ENCODE measurements around the gene FXYD6. TPM values are rescaled to one million over a fixed set of nuclear protein-coding genes. Genes with fewer than 3 reads are reported as not detected.

FXYD6 gene
- total and polyA plus RNA-seq, 9 of the 15 experiments (the other 6 are each of a cell fraction or from before 2014, with no cell fraction given), result 0.07 to 0.35 TPM; not detected in 7

DNA sequence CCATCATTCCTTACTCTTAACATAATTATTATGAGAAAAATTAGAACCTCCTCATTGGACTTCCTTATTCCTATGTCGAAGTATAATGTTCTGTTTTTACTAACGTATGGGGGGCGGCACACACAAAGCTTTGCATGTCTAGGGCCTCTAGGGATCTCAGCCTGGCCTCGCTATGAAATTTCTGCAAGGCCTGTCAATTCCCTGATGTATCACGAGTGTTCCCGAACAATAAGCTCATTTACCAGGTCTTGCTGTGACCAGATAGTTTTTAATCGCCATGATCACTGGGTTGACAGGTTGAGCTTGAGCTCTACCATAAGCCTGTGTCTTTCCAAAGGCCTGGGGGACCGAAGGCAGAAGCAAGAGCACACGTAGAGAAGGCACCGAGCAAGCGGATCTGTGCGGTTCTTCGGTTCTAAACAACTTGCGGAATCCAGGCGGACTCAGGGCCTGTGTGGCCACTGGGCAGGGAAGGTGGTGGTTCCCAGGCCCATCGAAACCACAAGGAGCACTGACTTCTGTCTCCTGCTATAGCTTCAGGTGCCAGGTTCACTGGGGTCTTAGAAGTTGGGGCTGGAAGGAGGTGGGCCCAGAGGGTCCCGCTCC, 41.5 kb downstream of the FXYD6 start (continued):
- TF ChIP-seq ZNF274 (IDR thresholded peaks at IDR 0.05; ENCODE audit: borderline replicate concordance, low read depth, low read length), result no peak
- TF ChIP-seq MXI1 (IDR thresholded peaks at IDR 0.05; ENCODE audit: low read depth, low read length), result no peak

- peaks cover 0 to 1% of the 10 kb centered on the region in 2 experiments; a peak in 1 of 5 replicates for H3K4me1 ChIP-seq (replicated peaks in 1 of 2; ENCODE audit: control insufficient read depth in 2 of 2, insufficient read depth in 2 of 2, low read length in 2 of 2)
- H3K36me3 ChIP-seq (ENCODE audit: control insufficient read depth, insufficient read depth, low read length), result no peaks in the 10 kb centered on the region
- FAIRE-seq (no peak), DNase-seq (ENCODE audit: extremely low read depth in 1 of 4, low spot score in 3 of 4) (no peak), ATAC-seq (no peak)
- H3K9me1 ChIP-seq (ENCODE audit: control insufficient read depth, insufficient read depth, low read length), result peaks cover 3% of the 10 kb centered on the region
- ChIA-PET POLR2A (interaction anchor here (0.5 to 1.4 kb wide), 4 partner anchors 8 to 138 kb away, joined by 3 to 5 read pairs (median 3); no protein-coding TSS in a partner anchor), CTCF (ENCODE audit: low intra/inter-chr PET ratio) (no interaction called here)
- peaks cover 40 to 95% of the 10 kb centered on the region in 2 experiments; a peak in 4 of 5 replicates for H3K27me3 ChIP-seq (ENCODE audit: control insufficient read depth in 2 of 2, insufficient read depth in 2 of 2, low read length in 2 of 2)
- no TSS peak for BruUV-seq (replicated peaks)
- H3K9me3 ChIP-seq (replicated peaks; ENCODE audit: control insufficient read depth, insufficient read depth, low read depth, low read length), result no peaks in the 10 kb centered on the region
- in situ Hi-C loops (cut with MboI), result no loop called here
- no peak overlapping the region for H3K4me2 ChIP-seq (ENCODE audit: insufficient read depth, low read length)
- no peak overlapping the region for H3K4me3 ChIP-seq
- 0 out of 2 replicates have a peak, but pooled peaks cover 4% of the 10 kb centered on the region for H4K20me1 ChIP-seq (replicated peaks; ENCODE audit: control insufficient read depth, insufficient read depth, low read length)
- H3K79me2 ChIP-seq (ENCODE audit: control insufficient read depth, insufficient read depth, low read length), result no peaks in the 10 kb centered on the region
- H2AFZ ChIP-seq (ENCODE audit: low read depth, low read length), result no peak overlapping the region
- intact Hi-C loops (cut with micrococcal nuclease), result no loop called here
- no peak overlapping the region for H3K27ac ChIP-seq (ENCODE audit: extremely low read depth, low read depth, low read length)
- 0% methylated on average over 6 of the region's 6 CpGs for WGBS (ENCODE audit: insufficient coverage, low coverage, missing lambda C conversion rate)
- H3K9ac ChIP-seq (ENCODE audit: insufficient read depth in 1 of 2, low read depth in 2 of 2, low read length in 2 of 2), result no peak overlapping the region
- TF ChIP-seq, protein P1, sequence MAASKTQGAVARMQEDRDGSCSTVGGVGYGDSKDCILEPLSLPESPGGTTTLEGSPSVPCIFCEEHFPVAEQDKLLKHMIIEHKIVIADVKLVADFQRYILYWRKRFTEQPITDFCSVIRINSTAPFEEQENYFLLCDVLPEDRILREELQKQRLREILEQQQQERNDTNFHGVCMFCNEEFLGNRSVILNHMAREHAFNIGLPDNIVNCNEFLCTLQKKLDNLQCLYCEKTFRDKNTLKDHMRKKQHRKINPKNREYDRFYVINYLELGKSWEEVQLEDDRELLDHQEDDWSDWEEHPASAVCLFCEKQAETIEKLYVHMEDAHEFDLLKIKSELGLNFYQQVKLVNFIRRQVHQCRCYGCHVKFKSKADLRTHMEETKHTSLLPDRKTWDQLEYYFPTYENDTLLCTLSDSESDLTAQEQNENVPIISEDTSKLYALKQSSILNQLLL (CRISPR knock-in tag; IDR thresholded peaks at IDR 0.05; ENCODE audit: borderline replicate concordance), result no peak
- TF ChIP-seq XRCC4 (IDR thresholded peaks at IDR 0.05; ENCODE audit: extremely low read depth, insufficient read depth, insufficient read length) (no peak), HCFC1 (IDR thresholded peaks at IDR 0.05; ENCODE audit: low read depth, low read length) (no peak), MTA1 (IDR thresholded peaks at IDR 0.05; ENCODE audit: borderline replicate concordance) (no peak), GTF2F1 (IDR thresholded peaks at IDR 0.05; ENCODE audit: low read depth, low read length) (no peak), KLF1 (tag; IDR thresholded peaks at IDR 0.05) (no peak), ZNF436 (CRISPR knock-in tag; IDR thresholded peaks at IDR 0.05) (no peak), PHB2 (IDR thresholded peaks at IDR 0.05; ENCODE audit: low read depth) (no peak), NFE2L1 (tag; IDR thresholded peaks at IDR 0.05; ENCODE audit: borderline replicate concordance, low read depth) (no peak), PHF8 (IDR thresholded peaks at IDR 0.05; ENCODE audit: borderline replicate concordance, low read length) (no peak)
- TF ChIP-seq, protein P2, sequence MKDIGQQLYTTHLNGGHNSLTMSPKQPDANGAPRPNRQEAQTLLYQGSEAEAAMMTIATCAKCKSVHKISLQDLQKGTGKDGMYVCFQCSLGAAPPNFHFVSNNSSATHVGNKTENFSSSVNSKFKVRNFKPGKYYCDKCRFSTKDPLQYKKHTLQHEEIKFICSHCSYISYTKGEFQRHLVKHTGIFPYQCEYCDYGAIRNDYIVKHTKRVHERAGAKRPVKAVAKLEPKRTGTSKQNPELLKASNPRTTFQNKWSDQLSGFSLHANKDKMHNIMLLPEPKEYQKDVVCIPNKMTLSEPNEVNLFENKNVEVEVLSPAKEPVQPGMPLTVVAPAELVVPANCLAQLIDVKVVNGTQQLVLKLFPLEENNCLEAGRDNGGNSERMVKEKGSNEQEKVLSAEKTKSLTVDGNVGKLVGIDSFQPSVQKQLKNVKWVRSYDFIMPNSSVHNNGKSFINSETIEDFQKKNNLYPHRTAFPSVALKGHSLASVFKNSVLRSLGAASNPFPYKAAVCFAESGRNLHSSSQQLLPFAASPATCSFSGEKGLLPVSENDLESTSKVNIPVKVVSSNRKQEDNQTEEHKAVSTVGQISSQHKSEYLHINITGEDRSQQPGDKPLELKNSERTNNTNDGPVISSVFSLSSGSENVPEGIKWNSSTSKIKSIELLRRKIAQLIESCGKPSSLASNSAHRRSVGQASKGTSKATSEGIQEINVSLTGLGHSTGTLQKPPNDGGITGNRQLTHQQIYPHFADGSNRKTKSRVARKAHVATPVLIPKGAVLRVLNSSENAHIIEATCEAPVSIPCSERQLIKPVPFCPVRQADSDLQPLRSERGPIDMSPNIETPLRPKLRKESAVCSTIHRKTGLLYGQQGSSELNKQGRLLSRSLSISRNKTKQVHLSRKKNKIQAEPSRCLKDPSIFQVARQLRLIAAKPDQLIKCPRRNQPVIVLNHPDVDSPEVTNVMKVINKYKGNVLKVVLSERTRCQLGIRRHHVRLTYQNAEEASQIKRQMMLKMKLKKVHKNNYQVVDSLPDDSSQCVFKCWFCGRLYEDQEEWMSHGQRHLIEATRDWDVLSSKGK (CRISPR knock-in tag; IDR thresholded peaks at IDR 0.05), result no peak
Measured at GRCh38 chr11:117834068-117834810, 42.2 kb downstream of the FXYD6 start.

Measured in K562 (cell line).